ENCODE results near the gene HPGD.

HPGD gene

GRCh38 chr4:174520660-174521059 lies 1.6 kb downstream of the HPGD start:
- no peak for TF ChIP-seq TCF12 (IDR thresholded peaks at IDR 0.05; ENCODE audit: low read depth)
- TF ChIP-seq EGR1 (IDR thresholded peaks at IDR 0.05) = no peak
- no peak for TF ChIP-seq TEAD4 (IDR thresholded peaks at IDR 0.05)
- no peak for TF ChIP-seq TAF1 (IDR thresholded peaks at IDR 0.05; ENCODE audit: low read depth)
- TF ChIP-seq MAX (IDR thresholded peaks at IDR 0.05) = no peak
- TF ChIP-seq CEBPB (IDR thresholded peaks at IDR 0.05) = no peak
- no peak for TF ChIP-seq REST (IDR thresholded peaks at IDR 0.05; ENCODE audit: low read depth)
- TF ChIP-seq YY1 (IDR thresholded peaks at IDR 0.05; ENCODE audit: low read depth) = no peak
- no peak for TF ChIP-seq USF1 (IDR thresholded peaks at IDR 0.05)
- no peak for TF ChIP-seq FOXM1 (IDR thresholded peaks at IDR 0.05; ENCODE audit: borderline replicate concordance, low read depth)
- no peak for TF ChIP-seq ZBTB7A (IDR thresholded peaks at IDR 0.05; ENCODE audit: low read depth)
- TF ChIP-seq RAD21 (IDR thresholded peaks at IDR 0.05; ENCODE audit: low read depth) = no peak
- no peak for TF ChIP-seq CREB1 (IDR thresholded peaks at IDR 0.05; ENCODE audit: low read depth)
- no peak for TF ChIP-seq EP300 (IDR thresholded peaks at IDR 0.05; ENCODE audit: borderline replicate concordance)
- no peak for TF ChIP-seq NFIC (IDR thresholded peaks at IDR 0.05)

GRCh38 chr4:174517502-174518445 lies 4.5 kb downstream of the HPGD start:
- no peak for TF ChIP-seq TAF1 (IDR thresholded peaks at IDR 0.05; ENCODE audit: low read depth)
- TF ChIP-seq TCF12 (IDR thresholded peaks at IDR 0.05; ENCODE audit: low read depth) = no peak
- TF ChIP-seq CEBPB (IDR thresholded peaks at IDR 0.05) = no peak
- TF ChIP-seq CREB1 (IDR thresholded peaks at IDR 0.05; ENCODE audit: low read depth) = no peak
- no peak for TF ChIP-seq EGR1 (IDR thresholded peaks at IDR 0.05)
- TF ChIP-seq NFIC (IDR thresholded peaks at IDR 0.05) = no peak
- no peak for TF ChIP-seq EP300 (IDR thresholded peaks at IDR 0.05; ENCODE audit: borderline replicate concordance)
- no peak for TF ChIP-seq USF1 (IDR thresholded peaks at IDR 0.05)
- no peak for TF ChIP-seq REST (IDR thresholded peaks at IDR 0.05; ENCODE audit: low read depth)
- no peak for TF ChIP-seq ZBTB7A (IDR thresholded peaks at IDR 0.05; ENCODE audit: low read depth)
- no peak for TF ChIP-seq YY1 (IDR thresholded peaks at IDR 0.05; ENCODE audit: low read depth)
- TF ChIP-seq RAD21 (IDR thresholded peaks at IDR 0.05; ENCODE audit: low read depth) = no peak
- TF ChIP-seq MAX (IDR thresholded peaks at IDR 0.05) = no peak
- no peak for TF ChIP-seq TEAD4 (IDR thresholded peaks at IDR 0.05)
- TF ChIP-seq FOXM1 (IDR thresholded peaks at IDR 0.05; ENCODE audit: borderline replicate concordance, low read depth) = no peak

- no peak for TF ChIP-seq NFIC (IDR thresholded peaks at IDR 0.05)
- no peak for TF ChIP-seq TEAD4 (IDR thresholded peaks at IDR 0.05)
- no peak for TF ChIP-seq CEBPB (IDR thresholded peaks at IDR 0.05)
- TF ChIP-seq REST (IDR thresholded peaks at IDR 0.05; ENCODE audit: low read depth) = no peak
- no peak for TF ChIP-seq YY1 (IDR thresholded peaks at IDR 0.05; ENCODE audit: low read depth)
- TF ChIP-seq USF1 (IDR thresholded peaks at IDR 0.05) = no peak
- TF ChIP-seq MAX (IDR thresholded peaks at IDR 0.05) = no peak
- no peak for TF ChIP-seq EP300 (IDR thresholded peaks at IDR 0.05; ENCODE audit: borderline replicate concordance)
- TF ChIP-seq TCF12 (IDR thresholded peaks at IDR 0.05; ENCODE audit: low read depth) = no peak
- TF ChIP-seq EGR1 (IDR thresholded peaks at IDR 0.05) = no peak
- TF ChIP-seq CREB1 (IDR thresholded peaks at IDR 0.05; ENCODE audit: low read depth) = no peak
These were observed 5.5 kb downstream of the HPGD start for GRCh38 chr4:174516794-174517193.
